Muscle layer of duodenum (tissue), 2 donors: ENCODE measurements around the gene FANCL.

Experiments used
- H3K27ac ChIP-seq: one replicate; pipeline ENCODE4 v1.7.0; 2013; ENCODE audit warnings: mild to moderate bottlenecking, low read length
- H3K27me3 ChIP-seq: one replicate; pipeline ENCODE4 v1.7.0; 2013; ENCODE audit warnings: low read depth, mild to moderate bottlenecking, control low read depth, low read length
- H3K36me3 ChIP-seq, 2 donors: one replicate each; pipeline ENCODE4 v1.7.0; 2013; ENCODE audit warnings: low read length in 2 of 2, control low read depth in 1 of 2, mild to moderate bottlenecking in 1 of 2; ENCODE audit not compliant: insufficient read depth in 2 of 2, control insufficient read depth in 1 of 2
- H3K4me1 ChIP-seq, 2 donors: one replicate each; pipeline ENCODE4 v1.7.0; 2013; ENCODE audit warnings: low read length in 2 of 2, mild to moderate bottlenecking in 2 of 2, control low read depth in 1 of 2, moderate library complexity in 1 of 2; ENCODE audit not compliant: insufficient read depth in 2 of 2, control insufficient read depth in 1 of 2
- H3K4me3 ChIP-seq, 2 donors: one replicate each; pipeline ENCODE4 v1.7.0; 2013; ENCODE audit warnings: low read length in 2 of 2, low read depth in 1 of 2, mild to moderate bottlenecking in 1 of 2
- H3K9me3 ChIP-seq, 2 donors: one replicate each; pipeline ENCODE4 v1.7.0; 2013; ENCODE audit warnings: low read length in 2 of 2, control low read depth in 1 of 2, mild to moderate bottlenecking in 1 of 2; ENCODE audit not compliant: control insufficient read depth in 1 of 2
- donor health status: healthy.

Gene FANCL

GRCh38 chr2:58138396-58139030 lies 102.6 kb downstream of the FANCL start:
- Histone ChIP-seq H3K9me3 (no peaks in the 10 kb centered on the region), H3K27ac (no peak overlapping the region), H3K4me3 (no peak overlapping the region), H3K36me3 (no peaks in the 10 kb centered on the region), H3K4me1 (no peaks in the 10 kb centered on the region), H3K27me3 (no peaks in the 10 kb centered on the region)

- Histone ChIP-seq H3K4me1 (no peaks in the 10 kb centered on the region), H3K27me3 (no peaks in the 10 kb centered on the region), H3K27ac (no peak overlapping the region), H3K4me3 (no peak overlapping the region), H3K9me3 (no peaks in the 10 kb centered on the region), H3K36me3 (no peaks in the 10 kb centered on the region)
These were observed 103.3 kb downstream of the FANCL start for GRCh38 chr2:58137856-58138255.

- Histone ChIP-seq H3K9me3 (no peaks in the 10 kb centered on the region), H3K27me3 (no peaks in the 10 kb centered on the region), H3K4me3 (no peak overlapping the region), H3K4me1 (no peaks in the 10 kb centered on the region), H3K27ac (no peak overlapping the region), H3K36me3 (no peaks in the 10 kb centered on the region)
These were observed 103.9 kb downstream of the FANCL start for GRCh38 chr2:58137221-58137620.

GRCh38 chr2:58135861-58136260 lies 105.3 kb downstream of the FANCL start:
- Histone ChIP-seq H3K27me3 (no peaks in the 10 kb centered on the region), H3K9me3 (no peaks in the 10 kb centered on the region), H3K4me1 (peaks cover 0 to 7% of the 10 kb centered on the region in 2 donors), H3K27ac (no peak overlapping the region), H3K4me3 (no peak overlapping the region), H3K36me3 (no peaks in the 10 kb centered on the region)

GRCh38 chr2:58133395-58133794 lies 107.7 kb downstream of the FANCL start:
- no peaks in the 10 kb centered on the region for H3K27me3 ChIP-seq
- peaks cover 0 to 7% of the 10 kb centered on the region in 2 donors for H3K4me1 ChIP-seq
- H3K9me3 ChIP-seq, result no peaks in the 10 kb centered on the region
- no peaks in the 10 kb centered on the region for H3K36me3 ChIP-seq
- no peak overlapping the region for H3K27ac ChIP-seq
- no peak overlapping the region for H3K4me3 ChIP-seq

- Histone ChIP-seq H3K36me3 (no peaks in the 10 kb centered on the region), H3K27me3 (no peaks in the 10 kb centered on the region), H3K9me3 (no peaks in the 10 kb centered on the region), H3K4me3 (no peak overlapping the region), H3K4me1 (peaks cover 0 to 7% of the 10 kb centered on the region in 2 donors), H3K27ac (no peak overlapping the region)
These were observed 109.7 kb downstream of the FANCL start for GRCh38 chr2:58131191-58132011.

GRCh38 chr2:58130238-58130637 lies 110.9 kb downstream of the FANCL start:
- H3K4me3 ChIP-seq, result no peak overlapping the region
- H3K4me1 ChIP-seq, result peaks cover 0 to 7% of the 10 kb centered on the region in 2 donors
- H3K9me3 ChIP-seq, result no peaks in the 10 kb centered on the region
- no peaks in the 10 kb centered on the region for H3K27me3 ChIP-seq
- H3K27ac ChIP-seq, result no peak overlapping the region
- H3K36me3 ChIP-seq, result no peaks in the 10 kb centered on the region

GRCh38 chr2:58127111-58127510 lies 114.0 kb downstream of the FANCL start:
- Histone ChIP-seq H3K27ac (no peak overlapping the region), H3K4me1 (peaks cover 0 to 7% of the 10 kb centered on the region in 2 donors), H3K9me3 (no peaks in the 10 kb centered on the region), H3K36me3 (peaks cover 0 to 9% of the 10 kb centered on the region in 2 donors), H3K4me3 (no peak overlapping the region), H3K27me3 (no peaks in the 10 kb centered on the region)

- Histone ChIP-seq H3K9me3 (no peaks in the 10 kb centered on the region), H3K27me3 (no peaks in the 10 kb centered on the region), H3K27ac (no peak overlapping the region)
These were observed 118.6 kb downstream of the FANCL start for GRCh38 chr2:58122540-58122939.

GRCh38 chr2:58122040-58122439 lies 119.1 kb downstream of the FANCL start:
- no peak overlapping the region for H3K4me3 ChIP-seq
- H3K9me3 ChIP-seq, result no peaks in the 10 kb centered on the region
- H3K27me3 ChIP-seq, result no peaks in the 10 kb centered on the region
- no peak overlapping the region for H3K27ac ChIP-seq
- H3K4me1 ChIP-seq, result no peaks in the 10 kb centered on the region
- H3K36me3 ChIP-seq, result peaks cover 0 to 9% of the 10 kb centered on the region in 2 donors

More at GRCh38 chr2:58122540-58122939, 118.6 kb downstream of the FANCL start:
- Histone ChIP-seq H3K4me3 (no peak overlapping the region), H3K4me1 (no peaks in the 10 kb centered on the region), H3K36me3 (peaks cover 0 to 9% of the 10 kb centered on the region in 2 donors)

GRCh38 chr2:58120626-58121229 lies 120.4 kb downstream of the FANCL start:
- peaks cover 0 to 9% of the 10 kb centered on the region in 2 donors for H3K36me3 ChIP-seq
- no peak overlapping the region for H3K4me3 ChIP-seq
- no peaks in the 10 kb centered on the region for H3K9me3 ChIP-seq
- H3K27ac ChIP-seq, result no peak overlapping the region
- no peaks in the 10 kb centered on the region for H3K4me1 ChIP-seq
- H3K27me3 ChIP-seq, result no peaks in the 10 kb centered on the region
